ENCODE results near the gene PHTF2.

GRCh38 chr7:77907281-77907680, 108.7 kb downstream of the PHTF2 start:
- no peak for TF ChIP-seq CTCF (IDR thresholded peaks at IDR 0.05; ENCODE audit: poor library complexity)
- TF ChIP-seq EZH2 (IDR thresholded peaks at IDR 0.05; ENCODE audit: borderline replicate concordance), result no peak

All from hepatocyte (in vitro differentiated cells).